Nephron progenitor cell (in vitro differentiated cells): ENCODE measurements around the gene ATP9A.
"Not testable (repeated sequence)": the region's sequence is repeated elsewhere in the genome, so short reads cannot be mapped to it uniquely, and the experiment has no call there.

Experiments used
- DNase-seq: peaks from one replicate; pipeline ENCODE4 v3.0.0; 2021
- H3K27ac Mint-ChIP-seq: 2 replicates; pipeline ENCODE4 v1.8.0; 2021; ENCODE audit warnings: mild to moderate bottlenecking, moderate library complexity, mixed read lengths
- H3K27me3 Mint-ChIP-seq: 2 replicates; pipeline ENCODE4 v1.8.0; 2021; ENCODE audit warnings: mild to moderate bottlenecking, low read depth, mixed read lengths; ENCODE audit not compliant: poor library complexity
- H3K36me3 Mint-ChIP-seq: 2 replicates; pipeline ENCODE4 v1.8.0; 2021; ENCODE audit warnings: low read depth, mixed read lengths
- H3K4me1 Mint-ChIP-seq: 2 replicates; pipeline ENCODE4 v1.8.0; 2021; ENCODE audit warnings: mixed read lengths
- H3K4me3 Mint-ChIP-seq: 2 replicates; pipeline ENCODE4 v1.8.0; 2021; ENCODE audit warnings: mild to moderate bottlenecking, moderate library complexity, mixed read lengths
- H3K9me3 Mint-ChIP-seq: 2 replicates; pipeline ENCODE4 v1.8.0; 2021; ENCODE audit warnings: mild to moderate bottlenecking, moderate library complexity, mixed read lengths
- TF ChIP-seq, protein P1 (sequence below): fragments of 200-600 bp; sonication (generic); IDR thresholded peaks from 2 replicates; pipeline ENCODE4 v1.5.0; 2021; ENCODE audit warnings: antibody characterized with exemption

ATP9A gene

DNA sequence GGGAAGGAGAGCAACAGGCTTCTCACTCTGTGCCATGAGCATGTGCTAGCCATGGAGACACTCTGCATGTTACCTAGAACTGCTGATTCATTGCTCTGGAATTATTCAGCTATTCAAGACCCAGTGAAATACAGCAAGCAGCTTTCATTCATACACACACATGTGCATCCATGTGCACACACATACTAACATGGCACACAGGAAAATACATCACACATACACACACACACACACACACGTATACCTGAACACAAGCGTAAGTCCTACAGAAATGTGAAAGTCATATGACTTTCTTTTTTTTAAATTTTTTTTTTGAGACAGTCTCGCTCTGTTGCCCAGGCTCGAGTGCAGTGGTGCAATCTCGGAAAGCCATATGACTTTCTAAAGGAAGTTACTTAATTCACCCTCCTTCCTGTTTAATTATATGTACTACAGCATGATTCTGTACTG is 117.5 kb downstream of the ATP9A start:
- Mint-ChIP-seq H3K4me1 (peaks cover 47% of the 10 kb centered on the region), H3K36me3 (peaks cover 31% of the 10 kb centered on the region), H3K4me3 (no peak overlapping the region), H3K27me3 (no peaks in the 10 kb centered on the region), H3K9me3 (no peaks in the 10 kb centered on the region), H3K27ac (no peak overlapping the region)
- DNase-seq, result no peak
- TF ChIP-seq, protein P1, sequence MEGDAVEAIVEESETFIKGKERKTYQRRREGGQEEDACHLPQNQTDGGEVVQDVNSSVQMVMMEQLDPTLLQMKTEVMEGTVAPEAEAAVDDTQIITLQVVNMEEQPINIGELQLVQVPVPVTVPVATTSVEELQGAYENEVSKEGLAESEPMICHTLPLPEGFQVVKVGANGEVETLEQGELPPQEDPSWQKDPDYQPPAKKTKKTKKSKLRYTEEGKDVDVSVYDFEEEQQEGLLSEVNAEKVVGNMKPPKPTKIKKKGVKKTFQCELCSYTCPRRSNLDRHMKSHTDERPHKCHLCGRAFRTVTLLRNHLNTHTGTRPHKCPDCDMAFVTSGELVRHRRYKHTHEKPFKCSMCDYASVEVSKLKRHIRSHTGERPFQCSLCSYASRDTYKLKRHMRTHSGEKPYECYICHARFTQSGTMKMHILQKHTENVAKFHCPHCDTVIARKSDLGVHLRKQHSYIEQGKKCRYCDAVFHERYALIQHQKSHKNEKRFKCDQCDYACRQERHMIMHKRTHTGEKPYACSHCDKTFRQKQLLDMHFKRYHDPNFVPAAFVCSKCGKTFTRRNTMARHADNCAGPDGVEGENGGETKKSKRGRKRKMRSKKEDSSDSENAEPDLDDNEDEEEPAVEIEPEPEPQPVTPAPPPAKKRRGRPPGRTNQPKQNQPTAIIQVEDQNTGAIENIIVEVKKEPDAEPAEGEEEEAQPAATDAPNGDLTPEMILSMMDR, result no peak

GRCh38 chr20:51648571-51648947 is 119.6 kb downstream of the ATP9A start:
- H3K4me3 Mint-ChIP-seq, result no peak overlapping the region
- H3K27ac Mint-ChIP-seq, result no peak overlapping the region
- DNase-seq, result no peak
- peaks cover 44% of the 10 kb centered on the region for H3K4me1 Mint-ChIP-seq
- TF ChIP-seq, protein P1, result no peak
- H3K36me3 Mint-ChIP-seq, result peaks cover 22% of the 10 kb centered on the region
- no peaks in the 10 kb centered on the region for H3K27me3 Mint-ChIP-seq
- H3K9me3 Mint-ChIP-seq, result no peaks in the 10 kb centered on the region

- Mint-ChIP-seq H3K4me1 (peaks cover 44% of the 10 kb centered on the region), H3K27me3 (no peaks in the 10 kb centered on the region), H3K9me3 (no peaks in the 10 kb centered on the region), H3K27ac (peak overlapping the region; percentile 57), H3K36me3 (peaks cover 22% of the 10 kb centered on the region), H3K4me3 (no peak overlapping the region)
- TF ChIP-seq, protein P1, result no peak
- DNase-seq, result no peak
Measured at GRCh38 chr20:51647674-51648570, 120.3 kb downstream of the ATP9A start.

DNA sequence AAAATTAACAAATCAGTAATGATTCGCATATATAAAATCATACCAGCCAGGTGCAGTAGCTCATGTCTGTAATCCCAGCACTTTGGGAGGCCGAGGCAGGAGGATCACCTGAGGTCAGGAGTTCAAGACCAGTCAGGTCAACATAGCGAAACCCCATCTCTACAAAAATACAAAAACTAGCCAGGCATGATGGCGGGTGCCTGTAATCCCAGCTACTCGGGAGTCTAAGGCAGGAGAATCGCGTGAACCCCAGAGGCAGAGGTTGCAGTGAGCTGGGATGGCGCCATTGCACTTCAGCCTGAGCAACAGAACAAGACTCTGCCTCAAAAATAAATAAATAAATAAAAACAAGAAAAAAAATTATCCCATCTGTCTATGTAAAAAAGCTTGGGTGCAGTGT is 124.4 kb downstream of the ATP9A start:
- Mint-ChIP-seq H3K27ac (peak overlapping the region; percentile 83), H3K36me3 (peaks cover 13% of the 10 kb centered on the region), H3K4me1 (peaks cover 58% of the 10 kb centered on the region)
- not testable (repeated sequence) for DNase-seq, H3K9me3 Mint-ChIP-seq, H3K4me3 Mint-ChIP-seq, H3K27me3 Mint-ChIP-seq

DNA sequence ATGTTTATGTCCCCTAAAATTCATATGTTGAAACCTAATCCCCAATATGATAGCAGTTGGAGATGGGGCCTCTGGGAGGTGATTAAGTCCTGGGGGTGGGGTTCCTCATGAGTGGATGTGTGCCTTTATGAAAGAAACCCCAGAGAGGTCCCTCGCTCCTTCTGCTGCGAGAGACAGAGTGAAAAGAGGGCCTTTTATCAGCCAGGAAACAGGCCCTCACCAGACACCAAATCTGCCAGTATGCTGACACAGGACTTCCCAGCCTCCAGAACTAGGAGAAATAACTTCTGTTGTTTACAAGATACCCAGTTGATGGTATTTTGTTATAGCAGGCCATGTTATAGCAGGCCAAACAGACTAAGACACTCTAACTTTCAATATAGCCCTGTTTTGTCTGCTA is 124.8 kb downstream of the ATP9A start:
- DNase-seq, result no peak
- Mint-ChIP-seq H3K9me3 (no peaks in the 10 kb centered on the region), H3K4me3 (no peak overlapping the region), H3K4me1 (peaks cover 57% of the 10 kb centered on the region), H3K36me3 (peaks cover 13% of the 10 kb centered on the region), H3K27me3 (no peaks in the 10 kb centered on the region), H3K27ac (peak overlapping the region; percentile 83)
- TF ChIP-seq, protein P1, result no peak

GRCh38 chr20:51641866-51642265 is 126.3 kb downstream of the ATP9A start:
- peaks cover 14% of the 10 kb centered on the region for H3K36me3 Mint-ChIP-seq
- H3K4me1 Mint-ChIP-seq, result peaks cover 49% of the 10 kb centered on the region
- no peaks in the 10 kb centered on the region for H3K27me3 Mint-ChIP-seq
- H3K27ac Mint-ChIP-seq, result peak overlapping the region; percentile 62
- DNase-seq, result no peak
- no peaks in the 10 kb centered on the region for H3K9me3 Mint-ChIP-seq
- TF ChIP-seq, protein P1, result no peak
- H3K4me3 Mint-ChIP-seq, result no peak overlapping the region
